Endothelial cell of umbilical vein (primary cell): ENCODE results near the gene RASA1. TPM values are rescaled to one million over a fixed set of nuclear protein-coding genes. Genes with fewer than 3 reads are reported as not detected.

Experiments used
- BruUV-seq: library from RNA; stranded (reverse); fragments of 400-500 nt; replicated peaks from 2 replicates; lab custom pipeline; 2021; lab: Mats Ljungman, UMichigan
- CTCF ChIA-PET: fragments of 300-600, 350-600 bp; sonication (Branson Sonifier 250); formaldehyde crosslinking; loops from one replicate; lab custom pipeline; 2021; ENCODE audit warnings: antibody characterized with exemption, inconsistent platforms; lab: Charles Lee
- POLR2A ChIA-PET: fragments of 300-600, 350-600 bp; sonication (Branson Sonifier 250); formaldehyde crosslinking; loops from one replicate; lab custom pipeline; 2021; ENCODE audit warnings: antibody characterized with exemption, inconsistent platforms; lab: Charles Lee
- DNase-seq: peaks from one replicate; pipeline ENCODE4 v3.0.0-alpha.2; 2011; ENCODE audit warnings: low read depth, low spot score
- FAIRE-seq: peaks from 2 replicates; lab custom pipeline; 2011; peaks lifted over from hg19 to GRCh38; lab: Jason Lieb, UNC
- H2AFZ ChIP-seq: 2 replicates; pipeline ENCODE4 v1.6.0; 2012; ENCODE audit warnings: low read depth, low read length, control low read depth, inconsistent platforms
- H3K27ac ChIP-seq: 2 replicates; pipeline ENCODE4 v1.5.1; 2011; ENCODE audit warnings: low read depth, mild to moderate bottlenecking, control low read depth, low read length, moderate library complexity; ENCODE audit not compliant: insufficient read depth
- H3K27me3 ChIP-seq, 2 experiments: 2 replicates each; pipeline versions ENCODE4 v1.6.0 to v1.6.1; 2011; ENCODE audit warnings: low read length in 2 of 2, mixed read lengths in 1 of 2; ENCODE audit not compliant: control insufficient read depth in 2 of 2, insufficient read depth in 2 of 2
- H3K36me3 ChIP-seq, 2 experiments: 2 replicates in 1 of 2; 3 replicates in 1 of 2; pipeline ENCODE4 v1.5.1; 2011; ENCODE audit warnings: low read length in 2 of 2, mild to moderate bottlenecking in 1 of 2, moderate library complexity in 1 of 2; ENCODE audit not compliant: control insufficient read depth in 2 of 2, insufficient read depth in 2 of 2; ENCODE audit errors: extremely low read depth in 1 of 2
- H3K4me1 ChIP-seq: 3 replicates; pipeline ENCODE4 v1.5.1; 2011; ENCODE audit warnings: mild to moderate bottlenecking, low read length; ENCODE audit not compliant: control insufficient read depth, insufficient read depth; ENCODE audit errors: extremely low read depth
- H3K4me2 ChIP-seq: 2 replicates; pipeline ENCODE4 v1.6.1; 2011; ENCODE audit warnings: low read length, control low read depth, mixed read lengths; ENCODE audit not compliant: insufficient read depth
- H3K4me3 ChIP-seq, 3 experiments: fragments of 200-600 bp in 1 of 3; sonication (generic), shearing (Covaris generic) in 1 of 3; replicated peaks in 1 of 3; 2 replicates each; pipeline ENCODE4 v1.5.1; 2011 to 2016; ENCODE audit warnings: control low read depth in 3 of 3, low read length in 3 of 3, mild to moderate bottlenecking in 2 of 3, inconsistent platforms in 1 of 3, low read depth in 1 of 3, moderate library complexity in 1 of 3; ENCODE audit not compliant: insufficient read depth in 1 of 3
- H3K79me2 ChIP-seq: 2 replicates; pipeline ENCODE4 v1.6.0; 2012; ENCODE audit warnings: low read length, inconsistent platforms; ENCODE audit not compliant: control insufficient read depth, insufficient read depth
- H3K9ac ChIP-seq: replicated peaks from 2 replicates; pipeline ENCODE3; 2011; ENCODE audit warnings: low read length, control low read depth; ENCODE audit not compliant: insufficient read depth; ENCODE audit errors: extremely low read depth
- H3K9me1 ChIP-seq: replicated peaks from 3 replicates; pipeline ENCODE4 v1.6.0; 2011; ENCODE audit warnings: mild to moderate bottlenecking, low read length; ENCODE audit not compliant: control insufficient read depth, insufficient read depth; ENCODE audit errors: extremely low read depth
- H3K9me3 ChIP-seq: replicated peaks from 2 replicates; pipeline ENCODE4 v1.5.1; 2012; ENCODE audit warnings: low read length, inconsistent platforms; ENCODE audit not compliant: control insufficient read depth, insufficient read depth
- H4K20me1 ChIP-seq: replicated peaks from 2 replicates; pipeline ENCODE3; 2011; ENCODE audit warnings: mild to moderate bottlenecking, low read length; ENCODE audit not compliant: control insufficient read depth, insufficient read depth; ENCODE audit errors: extremely low read depth
- CTCF ChIP-seq, 2 donors: IDR thresholded peaks; 1 replicate in 1 of 2; 2 replicates in 1 of 2; pipeline ENCODE4 v1.5.1; 2011; ENCODE audit warnings: low read length in 2 of 2, mild to moderate bottlenecking in 2 of 2, moderate library complexity in 2 of 2, control low read depth in 1 of 2, inconsistent platforms in 1 of 2, low read depth in 1 of 2; ENCODE audit not compliant: insufficient read depth in 1 of 2; ENCODE audit errors: extremely low read depth in 1 of 2
- EZH2 ChIP-seq: IDR thresholded peaks from 2 replicates; pipeline ENCODE4 v1.6.1; 2012; ENCODE audit warnings: borderline replicate concordance, low read depth, mild to moderate bottlenecking, moderate library complexity, low read length, inconsistent platforms; ENCODE audit not compliant: severe bottlenecking
- FOS ChIP-seq: IDR thresholded peaks from 2 replicates; pipeline ENCODE4 v1.6.1; 2011; ENCODE audit warnings: mild to moderate bottlenecking, low read length, moderate library complexity, borderline replicate concordance; ENCODE audit not compliant: insufficient read depth
- GATA2 ChIP-seq: IDR thresholded peaks from 2 replicates; pipeline ENCODE4 v1.7.0; 2011; ENCODE audit warnings: low read depth, mild to moderate bottlenecking, moderate library complexity, mixed read lengths, low read length; ENCODE audit not compliant: insufficient read length, insufficient read depth
- JUN ChIP-seq: IDR thresholded peaks from 2 replicates; pipeline ENCODE4 v1.6.1; 2011; ENCODE audit warnings: borderline replicate concordance, low read depth; ENCODE audit not compliant: insufficient read length, insufficient read depth
- MAX ChIP-seq: IDR thresholded peaks from 2 replicates; pipeline ENCODE4 v1.6.1; 2011; ENCODE audit not compliant: insufficient read depth, insufficient read length
- MYC ChIP-seq: IDR thresholded peaks from one replicate; pipeline ENCODE4 v1.6.1; 2011; ENCODE audit warnings: mild to moderate bottlenecking, low read depth, low read length
- POLR2A ChIP-seq: IDR thresholded peaks from 2 replicates; pipeline ENCODE4 v1.6.1; 2012; ENCODE audit warnings: low read depth, mild to moderate bottlenecking, control low read depth, low read length
- POLR2AphosphoS5 ChIP-seq: IDR thresholded peaks from 2 replicates; pipeline ENCODE4 v1.6.1; 2012; ENCODE audit warnings: low read depth, mild to moderate bottlenecking, control low read depth, low read length, moderate library complexity; ENCODE audit not compliant: insufficient read depth
- dilution Hi-C: fragments of 300-500 bp; cut with MboI; formaldehyde crosslinking; loops from one replicate; pipeline ENCODE4 v1.15.0; 2019; ENCODE audit warnings: low sequenced_read_pairs; ENCODE audit not compliant: extremely low pct_ligation_motif_present
- intact Hi-C: fragments of 100-400 bp; cut with micrococcal nuclease; formaldehyde crosslinking; loops from one replicate; pipeline ENCODE4 v1.10.0; 2022
- polyA plus RNA-seq, 4 experiments: library from polyadenylated mRNA; depleted of rRNA in 3 of 4; stranded (reverse) in 3 of 4; unstranded in 1 of 4; fragments of >200 nt; gene quantifications; 2 replicates each; pipeline versions ENCODE4 v1.2.1 to v1.2.3, GENCODE V29; 2011 to 2012; ENCODE audit warnings: missing spikeins in 1 of 4
- total RNA-seq: library from RNA; stranded (reverse); gene quantifications from 2 replicates; pipeline ENCODE4 v1.2.3, GENCODE V29; 2021

RASA1 gene
- total and polyA plus RNA-seq, 2 donors (not counting 3 experiments of a cell fraction or from before 2014, with no cell fraction given), result 23.1 to 42.0 TPM

GRCh38 chr5:87347272-87347671, 79.6 kb downstream of the RASA1 start:
- intact Hi-C loops (no loop called here), dilution Hi-C loops (no loop called here)
- no peaks in the 10 kb centered on the region for H4K20me1 ChIP-seq
- no TSS peak for BruUV-seq
- no peaks in the 10 kb centered on the region for H3K9me3 ChIP-seq
- FAIRE-seq, result no peak
- TF ChIP-seq GATA2 (no peak), MAX (no peak), JUN (no peak), MYC (no peak), FOS (no peak), POLR2A (no peak), EZH2 (no peak), POLR2AphosphoS5 (no peak), CTCF (IDR thresholded peaks at IDR 0.05; ENCODE audit: extremely low read depth in 1 of 2, insufficient read depth in 1 of 2, low read depth in 1 of 2, low read length in 2 of 2) (no peak)
- H3K27ac ChIP-seq, result no peak overlapping the region
- DNase-seq, result no peak
- no peaks in the 10 kb centered on the region for H3K4me1 ChIP-seq
- no peak overlapping the region for H3K9ac ChIP-seq
- no peak overlapping the region for H2AFZ ChIP-seq
- ChIA-PET CTCF (interaction anchor here (2.7 kb wide), 1 partner anchor 277 kb away, joined by 14 read pairs; no protein-coding TSS in a partner anchor), POLR2A (no interaction called here)
- H3K36me3 ChIP-seq, result peaks cover 0 to 8% of the 10 kb centered on the region in 2 experiments
- H3K4me2 ChIP-seq, result no peak overlapping the region
- H3K79me2 ChIP-seq, result no peaks in the 10 kb centered on the region
- H3K27me3 ChIP-seq, result no peaks in the 10 kb centered on the region
- no peak overlapping the region for H3K4me3 ChIP-seq
- H3K9me1 ChIP-seq, result no peaks in the 10 kb centered on the region
